NCI-H1092 treated with DMSO at 0.1 percent for 48 hours (cell line): ENCODE results near the gene SUMO2.
"Not testable (repeated sequence)": the region's sequence is repeated elsewhere in the genome, so short reads cannot be mapped to it uniquely, and the experiment has no call there.

Experiments
- DNase-seq: peaks from one replicate; lab custom pipeline; 2025; lab: John Stamatoyannopoulos, UW

Gene SUMO2

GRCh38 chr17:75181608-75182318 is 996 bp downstream of the SUMO2 start:
- DNase-seq, result no peak

- DNase-seq, result no peak
Observed at GRCh38 chr17:75181110-75181509, 1.6 kb downstream of the SUMO2 start.

- no peak for DNase-seq
Observed at GRCh38 chr17:75178453-75178852, 4.3 kb downstream of the SUMO2 start.

- DNase-seq, result no peak
Observed at GRCh38 chr17:75176625-75177024, 6.1 kb downstream of the SUMO2 start.

DNA sequence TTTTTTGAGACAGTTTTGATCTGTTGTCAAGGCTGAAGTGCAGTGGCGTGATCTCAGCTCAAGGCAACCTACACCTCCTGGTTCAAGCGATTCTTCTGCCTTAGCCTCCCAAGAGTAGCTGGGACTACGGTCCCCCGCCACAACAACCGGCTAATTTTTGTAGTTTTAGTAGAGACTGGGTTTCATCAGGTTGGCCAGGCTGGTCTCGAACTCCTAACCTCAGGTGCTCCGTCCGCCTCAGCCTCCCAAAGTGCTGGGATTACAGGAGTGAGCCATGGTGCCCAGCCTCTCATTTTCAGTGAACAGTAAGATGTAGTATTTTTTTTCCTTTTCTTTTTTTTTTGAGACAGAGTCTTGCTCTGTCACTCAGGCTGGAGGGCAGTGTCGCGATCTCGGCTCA is 7.8 kb downstream of the SUMO2 start:
- no peak for DNase-seq

DNA sequence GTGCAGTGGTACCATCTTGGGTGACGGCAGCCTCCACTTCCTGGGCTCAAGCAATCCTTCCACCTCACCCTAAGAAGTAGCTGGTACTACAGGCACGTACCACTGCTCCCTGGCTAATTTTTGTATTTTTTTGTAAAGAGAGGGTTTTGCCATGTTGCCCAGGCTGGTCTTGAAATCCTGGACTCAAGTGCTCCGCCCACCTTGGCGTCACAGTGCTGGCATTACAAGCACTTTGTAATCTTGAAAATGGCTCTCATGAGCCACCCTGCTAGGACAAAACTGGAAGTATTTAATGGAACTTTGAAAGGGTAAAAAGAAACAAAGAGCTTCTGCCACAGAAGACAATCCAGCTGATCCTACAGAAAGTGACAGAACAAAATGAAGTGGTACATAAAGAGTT is 9.2 kb downstream of the SUMO2 start:
- no peak for DNase-seq

DNA sequence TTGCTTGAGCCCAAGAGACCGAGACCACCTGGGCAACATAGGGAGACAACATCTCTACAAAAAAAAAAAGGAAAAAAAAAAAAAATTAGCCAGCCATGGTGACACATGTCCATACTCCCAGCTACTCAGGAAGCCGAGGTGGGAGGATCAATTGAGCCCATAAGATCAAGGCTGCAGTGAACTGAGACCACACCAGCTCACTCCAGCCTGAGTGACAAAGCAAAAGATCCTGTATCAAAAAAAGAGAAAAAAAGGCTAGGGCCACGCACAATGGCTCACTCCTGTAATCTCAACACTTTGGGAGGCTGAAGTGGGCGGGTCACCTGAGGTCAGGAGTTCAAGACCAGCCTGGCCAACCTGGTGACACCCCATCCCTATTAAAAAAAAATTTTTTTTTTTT is 13.8 kb downstream of the SUMO2 start:
- no peak for DNase-seq

GRCh38 chr17:75164606-75165005 is 18.2 kb downstream of the SUMO2 start:
- not testable (repeated sequence) for DNase-seq

DNA sequence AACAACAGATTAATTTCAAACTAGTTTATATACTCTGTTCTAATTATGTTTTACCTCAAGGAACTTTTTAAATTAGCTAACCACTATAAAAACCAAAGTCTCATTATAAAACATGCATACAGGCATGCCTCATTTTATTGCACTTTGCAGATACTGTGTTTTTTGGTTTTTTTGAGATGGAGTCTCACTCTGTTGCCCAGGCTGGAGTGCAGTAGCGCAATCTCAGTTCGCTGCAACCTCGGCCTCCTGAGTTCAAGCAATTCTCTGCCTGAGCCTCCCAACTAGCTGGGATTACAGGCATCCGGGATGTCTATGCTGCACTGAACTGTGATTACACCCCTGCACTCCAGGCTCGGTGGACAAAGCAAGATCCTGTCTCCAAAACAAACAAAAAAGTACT is 19.7 kb downstream of the SUMO2 start:
- DNase-seq, result no peak

DNA sequence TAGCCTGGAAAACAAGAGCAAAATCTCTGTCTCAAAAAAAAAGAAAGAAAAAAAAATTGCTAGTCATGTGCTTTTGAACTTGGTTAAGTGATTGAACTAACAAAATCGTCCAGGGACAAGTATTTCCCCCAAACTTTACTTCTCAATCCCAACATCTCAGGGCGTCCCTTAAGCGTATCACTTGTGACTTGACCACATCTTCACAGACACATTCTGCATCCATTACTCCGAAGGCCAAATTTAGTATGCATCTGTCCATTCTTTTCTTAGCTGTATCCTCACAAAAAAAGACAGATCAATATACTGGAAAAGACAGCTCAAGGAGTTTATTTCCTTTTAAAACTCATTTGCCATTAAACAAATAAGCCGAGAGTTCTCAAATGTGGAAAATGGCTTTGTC is 22.5 kb downstream of the SUMO2 start:
- DNase-seq, result no peak

GRCh38 chr17:75159196-75160031 is 23.3 kb downstream of the SUMO2 start:
- DNase-seq, result no peak

GRCh38 chr17:75158480-75158879 is 24.3 kb downstream of the SUMO2 start:
- not testable (repeated sequence) for DNase-seq

DNA sequence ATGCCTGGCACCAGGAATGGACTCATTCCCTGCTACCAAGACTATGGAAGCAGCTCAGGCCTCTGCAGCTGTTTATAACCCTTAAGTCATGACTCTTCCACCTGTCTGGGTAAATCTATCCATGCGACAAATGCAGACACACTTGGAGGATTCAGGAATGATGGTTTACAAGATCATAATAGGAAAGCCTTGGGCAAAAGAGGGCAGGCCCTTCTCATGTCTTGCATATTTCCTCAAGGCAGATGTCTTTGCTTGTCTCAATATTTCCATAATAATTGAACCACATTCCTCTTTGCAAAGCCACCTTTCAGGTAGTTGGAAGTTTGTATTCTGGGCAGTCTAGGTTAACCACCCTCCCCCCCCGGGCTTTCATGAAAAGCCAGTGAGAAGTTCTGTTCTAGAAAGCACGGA is 27.6 kb downstream of the SUMO2 start:
- no peak for DNase-seq

DNA sequence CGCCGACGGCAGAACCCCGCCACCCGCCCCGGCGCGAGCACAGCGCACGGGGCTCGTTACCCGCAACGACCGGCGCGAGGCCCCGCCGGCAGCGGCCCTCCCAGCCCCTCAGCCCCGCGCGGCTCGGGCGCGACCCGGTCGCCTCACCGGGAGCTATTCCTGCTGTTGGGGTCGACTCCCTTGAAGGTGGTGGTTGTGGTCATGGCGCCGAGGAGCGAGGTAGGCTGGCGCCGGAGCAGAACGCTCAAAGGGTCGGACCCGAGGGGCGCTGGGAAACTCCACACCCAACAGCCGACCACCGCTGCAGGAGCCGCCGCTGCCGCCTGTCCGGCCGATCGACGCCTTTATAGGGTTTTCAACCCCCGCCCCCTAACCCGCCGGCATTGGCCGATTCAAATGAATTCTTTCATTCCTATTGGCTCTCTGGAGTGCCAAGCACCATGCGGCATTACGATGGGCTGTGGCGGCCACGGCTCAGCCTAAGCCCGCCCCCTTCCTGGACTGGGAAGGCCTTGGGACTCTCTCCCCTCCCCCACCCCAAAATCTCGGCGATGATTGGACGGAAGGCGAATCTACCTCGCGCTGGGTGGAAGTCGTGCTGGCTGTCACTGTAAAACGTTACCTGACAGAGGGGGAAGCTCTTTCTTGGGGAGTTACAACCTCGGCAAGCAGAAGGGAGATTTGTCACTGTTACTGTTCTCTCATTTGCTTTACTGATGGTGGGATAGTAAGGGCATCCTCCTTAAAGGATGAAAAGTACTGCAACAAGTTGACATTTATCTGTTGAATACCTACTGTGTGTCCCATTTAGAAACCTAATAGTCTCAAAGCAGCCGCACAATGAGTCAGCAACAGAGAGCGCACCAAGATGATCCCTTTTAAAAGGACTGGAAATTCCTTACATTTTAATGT is 28.3 kb downstream of the SUMO2 start, which contains the start of gene JPT1:
JPT1 (minus strand) TSS at position 318 of the 912 bp plus-strand sequence; CDS start at position 203, 115 bp downstream.
- DNase-seq, result peak; percentile 98

DNA sequence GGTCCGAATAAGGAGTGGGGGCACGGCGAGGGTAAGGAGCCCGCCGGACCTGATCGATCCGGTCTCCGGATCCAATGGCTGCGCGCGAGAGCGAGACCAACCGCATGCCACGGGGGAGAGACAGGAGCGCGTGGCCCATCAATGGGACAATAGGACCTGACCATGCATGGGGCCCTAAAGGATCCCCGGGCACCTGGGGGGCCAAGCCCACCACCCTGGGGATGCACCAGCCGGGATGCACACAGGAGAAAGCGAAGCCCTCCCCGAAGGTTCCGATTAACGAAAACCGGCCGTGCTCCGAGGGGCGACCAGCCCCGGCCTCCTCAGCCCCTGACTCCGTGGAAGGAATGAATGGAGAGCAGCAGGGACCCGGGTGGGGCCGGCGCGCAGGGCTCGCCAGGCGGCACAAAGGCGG is 29.0 kb downstream of the SUMO2 start:
- DNase-seq, result peak; percentile 65

DNA sequence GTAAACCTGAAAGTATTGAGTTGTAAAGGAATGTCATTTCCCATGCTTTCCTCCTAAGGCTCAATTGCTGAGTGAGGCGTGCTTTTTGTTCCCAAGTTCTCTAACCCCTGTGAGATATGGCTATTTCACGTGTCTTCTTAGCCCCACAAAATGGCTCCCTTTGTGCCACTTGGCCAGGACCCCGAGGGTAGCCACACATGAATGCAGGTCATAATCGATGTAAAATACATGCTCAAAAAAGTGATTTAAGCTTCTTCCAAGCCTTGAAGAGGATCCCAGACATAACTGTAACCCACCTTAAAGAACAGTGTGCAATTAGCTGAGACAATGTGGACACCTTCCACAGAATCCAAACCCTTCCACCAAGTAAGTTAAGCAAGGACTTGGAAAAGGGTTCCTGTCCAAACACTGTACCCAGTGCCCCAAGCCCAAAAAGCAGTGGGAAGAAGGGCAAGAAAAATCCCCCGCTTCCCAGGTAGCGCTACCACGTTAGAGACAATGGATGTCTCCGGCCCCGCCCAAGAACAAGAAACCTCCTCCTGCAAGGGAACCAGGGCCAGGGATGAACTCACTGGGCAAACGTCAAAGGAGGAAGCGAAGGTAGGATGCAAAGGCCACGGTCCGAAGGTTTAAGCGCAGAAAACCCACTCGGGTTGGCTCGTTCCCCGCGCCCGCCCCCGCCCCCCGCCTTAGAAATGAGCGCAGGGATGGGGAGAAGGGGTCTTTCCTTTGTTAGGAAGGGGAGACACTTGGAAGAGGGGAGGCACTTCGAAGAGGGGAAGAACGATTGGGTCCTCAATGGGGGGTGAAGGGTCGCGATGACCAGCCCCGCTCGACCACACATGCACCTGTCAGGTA is 29.6 kb downstream of the SUMO2 start:
- peak; percentile 66 for DNase-seq

DNA sequence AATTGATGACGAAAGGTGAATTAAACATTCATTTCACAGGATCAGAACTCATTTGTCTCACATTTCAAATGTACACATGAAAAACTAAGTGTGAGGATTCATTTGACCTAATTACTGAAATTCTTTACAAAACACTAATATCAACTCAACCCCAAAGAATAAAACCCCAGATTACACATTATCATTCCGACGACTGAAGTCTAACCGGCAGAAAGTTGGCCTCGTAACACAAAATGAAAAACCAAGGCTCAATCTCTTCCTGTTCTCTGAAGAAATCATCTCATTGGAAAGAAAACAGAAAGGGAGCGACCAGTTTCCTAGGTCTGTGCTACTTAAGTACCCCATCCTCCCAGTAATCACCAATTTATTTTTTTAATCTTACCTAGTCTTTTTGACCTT is 30.2 kb downstream of the SUMO2 start:
- DNase-seq, result no peak

- DNase-seq, result peak; percentile 4
Observed at GRCh38 chr17:75151930-75152329, 30.8 kb downstream of the SUMO2 start.

- no peak for DNase-seq
Observed at GRCh38 chr17:75147878-75148546, 34.7 kb downstream of the SUMO2 start.

- DNase-seq, result no peak
Observed at GRCh38 chr17:75146592-75146991, 36.2 kb downstream of the SUMO2 start.
